SK-N-MC (cell line): Measurements from ENCODE around the gene GNAS-AS1.

Experiments
- DNase-seq: peaks from one replicate; pipeline ENCODE4 v3.0.0-alpha.2; 2011; ENCODE audit warnings: low read depth, low spot score
- H3K27ac ChIP-seq: fragments of 200-600 bp; sonication (generic); 2 replicates; pipeline ENCODE4 v1.5.1; 2016; ENCODE audit warnings: mixed run types
- H3K36me3 ChIP-seq: fragments of 200-600 bp; sonication (generic); 2 replicates; pipeline ENCODE4 v1.6.1; 2017; ENCODE audit warnings: antibody characterized with exemption, low read length, mixed read lengths; ENCODE audit not compliant: insufficient read depth
- H3K4me3 ChIP-seq: fragments of 200-600 bp; sonication (generic); 2 replicates; pipeline ENCODE4 v1.5.1; 2016
- H3K9ac ChIP-seq: fragments of 200-600 bp; sonication (generic); 2 replicates; pipeline ENCODE4 v1.8.0; 2017; ENCODE audit warnings: mixed run types, mixed read lengths; ENCODE audit not compliant: insufficient read length
- H3K9me3 ChIP-seq: fragments of 200-600 bp; sonication (generic); 2 replicates; pipeline ENCODE4 v1.6.1; 2017; ENCODE audit warnings: low read depth, mild to moderate bottlenecking, antibody characterized with exemption, low read length, moderate library complexity, mixed read lengths
- EZH2 ChIP-seq: fragments of 200-600 bp; sonication (generic); IDR thresholded peaks from one replicate; pipeline ENCODE4 v1.6.1; 2017; ENCODE audit warnings: antibody characterized with exemption
- FOXP2 ChIP-seq: optimal IDR thresholded peaks from 2 replicates; pipeline ENCODE3; 2011; ENCODE audit warnings: mild to moderate bottlenecking, moderate library complexity; ENCODE audit not compliant: insufficient read depth; ENCODE audit errors: extremely low read length, control extremely low read depth
- POLR2AphosphoS5 ChIP-seq: IDR thresholded peaks from 2 replicates; pipeline ENCODE4 v1.6.1; 2012; ENCODE audit warnings: mild to moderate bottlenecking, low read depth, low read length, borderline replicate concordance

Gene GNAS-AS1

GRCh38 chr20:58894652-58895447 lies 44.1 kb upstream of the GNAS-AS1 start:
- H3K4me3 ChIP-seq = peak overlapping the region; percentile 95
- peak overlapping the region; percentile 17 for H3K27ac ChIP-seq
- H3K9ac ChIP-seq = peak overlapping the region; percentile 94
- peaks cover 45% of the 10 kb centered on the region for H3K36me3 ChIP-seq
- DNase-seq = no peak
- TF ChIP-seq FOXP2 = no peak
- TF ChIP-seq EZH2 = no peak
- TF ChIP-seq POLR2AphosphoS5 = no peak
- H3K9me3 ChIP-seq = no peaks in the 10 kb centered on the region

GRCh38 chr20:58893355-58894120 lies 42.8 kb upstream of the GNAS-AS1 start:
- Histone ChIP-seq H3K9me3 (no peaks in the 10 kb centered on the region), H3K9ac (peak overlapping the region; percentile 94), H3K36me3 (peaks cover 32% of the 10 kb centered on the region), H3K27ac (peak overlapping the region; percentile 96; the same call in 1 of the 2 replicates), H3K4me3 (peak overlapping the region; percentile 95)
- TF ChIP-seq EZH2 (no peak), POLR2AphosphoS5 (no peak), FOXP2 (no peak)
- DNase-seq = no peak

- TF ChIP-seq POLR2AphosphoS5 (no peak), FOXP2 (no peak), EZH2 (no peak)
- Histone ChIP-seq H3K4me3 (peak overlapping the region; percentile 95), H3K9me3 (no peaks in the 10 kb centered on the region), H3K27ac (peak overlapping the region; percentile 96), H3K9ac (peak overlapping the region; percentile 94), H3K36me3 (peaks cover 26% of the 10 kb centered on the region)
- DNase-seq = no peak
Measured at GRCh38 chr20:58892932-58893224, 42.2 kb upstream of the GNAS-AS1 start.

GRCh38 chr20:58892141-58892931 lies 41.6 kb upstream of the GNAS-AS1 start:
- peak overlapping the region; percentile 96 for H3K27ac ChIP-seq
- peak overlapping the region; percentile 94 for H3K9ac ChIP-seq
- no peaks in the 10 kb centered on the region for H3K9me3 ChIP-seq
- peak overlapping the region; percentile 95 for H3K4me3 ChIP-seq
- TF ChIP-seq EZH2 (no peak), POLR2AphosphoS5 (no peak; the same call in 1 of the 2 replicates), FOXP2 (no peak)
- peaks cover 21% of the 10 kb centered on the region for H3K36me3 ChIP-seq
- DNase-seq = no peak

- peak overlapping the region; percentile 95 for H3K4me3 ChIP-seq
- peak overlapping the region; percentile 96 for H3K27ac ChIP-seq
- peak overlapping the region; percentile 94 for H3K9ac ChIP-seq
- no peaks in the 10 kb centered on the region for H3K9me3 ChIP-seq
- TF ChIP-seq FOXP2 (no peak), EZH2 (no peak), POLR2AphosphoS5 (no peak)
- no peak for DNase-seq
- peaks cover 16% of the 10 kb centered on the region for H3K36me3 ChIP-seq
Measured at GRCh38 chr20:58891718-58892140, 41.0 kb upstream of the GNAS-AS1 start.

- no peak for DNase-seq
- no peaks in the 10 kb centered on the region for H3K9me3 ChIP-seq
- H3K9ac ChIP-seq = peak overlapping the region; percentile 94
- TF ChIP-seq EZH2 (no peak), POLR2AphosphoS5 (no peak), FOXP2 (no peak)
- peak overlapping the region; percentile 95 for H3K4me3 ChIP-seq
- H3K36me3 ChIP-seq = peaks cover 11% of the 10 kb centered on the region
- H3K27ac ChIP-seq = peak overlapping the region; percentile 96; the same call in 1 of the 2 replicates
Measured at GRCh38 chr20:58891086-58891717, 40.5 kb upstream of the GNAS-AS1 start.

GRCh38 chr20:58890518-58891085 lies 39.9 kb upstream of the GNAS-AS1 start:
- no peak for TF ChIP-seq EZH2
- peak; percentile 76; the same call in 1 of the 2 replicates for TF ChIP-seq POLR2AphosphoS5
- TF ChIP-seq FOXP2 = no peak
- Histone ChIP-seq H3K9ac (peak overlapping the region; percentile 85), H3K4me3 (peak overlapping the region; percentile 86), H3K36me3 (peaks cover 5% of the 10 kb centered on the region), H3K27ac (peak overlapping the region; percentile 96), H3K9me3 (no peaks in the 10 kb centered on the region)
- no peak for DNase-seq
